HG03575 (cell line): ENCODE results near the gene PRKN.

ENCODE experiments used
- ATAC-seq: cut with Tn5 transposase; IDR thresholded peaks from one replicate; pipeline ENCODE4 v1.9.1; 2021; ENCODE audit not compliant: unreplicated experiment, insufficient number of reproducible peaks, low FRiP score; ENCODE audit errors: extremely low read depth

The PRKN gene

DNA sequence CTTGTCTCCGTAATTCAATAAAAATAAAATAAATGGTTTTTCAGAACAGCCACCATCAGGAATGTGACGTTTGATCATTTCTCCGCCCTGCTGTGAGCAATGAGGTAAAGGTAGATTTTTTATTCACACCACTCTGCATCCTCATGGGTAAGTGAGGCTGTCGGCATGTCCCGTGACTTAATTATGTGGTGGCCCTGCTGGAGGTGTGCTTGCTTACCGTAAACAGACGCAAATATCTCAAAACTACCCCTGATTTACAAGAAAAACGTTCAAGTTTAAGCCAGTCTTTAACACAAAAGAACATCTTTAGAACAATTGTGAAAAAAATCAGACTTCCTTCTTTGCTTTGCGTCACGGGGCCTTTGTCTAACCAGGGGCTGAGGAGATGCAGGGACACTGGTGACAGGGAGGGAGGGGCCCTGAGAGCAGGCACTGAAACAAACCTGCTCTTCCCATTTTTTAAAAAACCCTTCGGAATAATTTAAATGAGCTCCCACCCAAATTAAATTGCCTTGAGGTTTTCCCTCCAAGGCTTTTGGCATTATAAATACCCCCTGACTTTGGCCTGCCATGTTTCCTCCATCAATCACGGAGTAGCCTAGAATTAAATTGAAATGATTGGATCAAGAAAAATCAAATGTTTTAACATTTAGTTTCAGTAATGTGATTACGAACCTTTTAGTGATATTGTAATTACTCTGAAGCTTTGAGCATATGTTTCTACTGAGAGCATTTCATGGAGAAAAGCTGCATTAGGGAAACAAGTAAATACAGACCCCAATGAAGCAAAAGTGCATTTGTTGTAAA is 13.4 kb downstream of the PRKN start:
- ATAC-seq = no peak

GRCh38 chr6:162712694-162713093 is 14.9 kb downstream of the PRKN start:
- ATAC-seq = no peak

GRCh38 chr6:162711376-162711775 is 16.2 kb downstream of the PRKN start:
- ATAC-seq = no peak

GRCh38 chr6:162710936-162711335 is 16.6 kb downstream of the PRKN start:
- no peak for ATAC-seq

GRCh38 chr6:162710419-162710818 is 17.1 kb downstream of the PRKN start:
- no peak for ATAC-seq

DNA sequence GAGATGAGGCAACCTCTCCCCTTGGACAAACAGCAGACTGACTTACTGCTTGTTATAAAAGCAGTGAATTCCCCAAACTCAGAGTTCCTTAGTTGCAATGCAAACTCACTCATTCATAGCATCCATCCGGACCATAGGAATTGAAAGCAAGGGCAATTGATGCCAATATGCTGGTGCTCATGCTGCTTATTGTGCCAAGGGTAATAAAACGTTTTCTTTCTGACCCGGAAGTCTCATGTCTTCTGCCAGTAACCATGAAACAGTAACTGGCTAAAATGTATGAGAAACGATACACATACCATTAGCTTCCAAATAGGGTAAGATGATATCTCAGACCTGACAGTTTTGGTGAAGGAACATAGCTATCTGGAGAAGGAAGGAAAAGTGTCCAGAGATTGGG is 18.1 kb downstream of the PRKN start:
- ATAC-seq = no peak

GRCh38 chr6:162708971-162709370 is 18.6 kb downstream of the PRKN start:
- ATAC-seq = no peak

DNA sequence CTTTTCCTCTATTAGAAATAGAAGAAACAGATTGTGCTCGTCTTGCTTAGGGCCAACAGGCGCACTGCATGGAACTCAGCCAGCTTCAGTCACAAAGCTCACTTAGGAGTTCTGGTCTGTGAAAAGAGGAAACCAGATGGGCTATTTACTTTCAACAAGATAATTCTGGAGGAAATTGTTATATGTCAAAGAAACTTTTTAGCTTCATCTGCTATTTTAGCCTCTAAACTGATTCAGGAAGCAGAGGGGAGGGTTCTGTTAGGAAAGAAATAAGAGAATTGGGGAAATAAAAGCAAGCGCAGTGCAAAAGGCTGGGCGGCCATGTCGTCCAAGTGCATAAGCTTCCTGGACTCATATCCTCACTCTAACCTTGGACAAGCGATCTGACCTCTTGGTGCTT is 21.3 kb downstream of the PRKN start:
- ATAC-seq = no peak

DNA sequence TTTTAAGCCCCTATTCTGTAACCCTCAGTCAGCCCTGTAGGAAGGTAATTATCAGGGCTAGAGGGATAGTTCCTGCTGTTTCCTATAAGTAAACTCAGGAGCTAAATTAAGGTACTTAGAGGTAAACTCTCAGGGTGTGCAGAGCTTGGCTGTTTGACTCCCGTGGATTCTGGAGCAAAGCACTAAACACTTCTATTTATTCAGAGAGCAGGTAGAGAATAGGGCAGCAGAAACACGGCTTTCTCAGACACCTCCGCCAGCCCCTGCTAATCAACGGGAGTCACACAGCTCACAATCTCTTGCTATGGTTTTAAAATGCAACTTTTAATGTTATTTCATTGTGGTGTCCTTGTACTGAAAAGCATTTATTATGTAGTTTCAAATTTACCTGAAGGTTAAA is 21.8 kb downstream of the PRKN start:
- no peak for ATAC-seq

DNA sequence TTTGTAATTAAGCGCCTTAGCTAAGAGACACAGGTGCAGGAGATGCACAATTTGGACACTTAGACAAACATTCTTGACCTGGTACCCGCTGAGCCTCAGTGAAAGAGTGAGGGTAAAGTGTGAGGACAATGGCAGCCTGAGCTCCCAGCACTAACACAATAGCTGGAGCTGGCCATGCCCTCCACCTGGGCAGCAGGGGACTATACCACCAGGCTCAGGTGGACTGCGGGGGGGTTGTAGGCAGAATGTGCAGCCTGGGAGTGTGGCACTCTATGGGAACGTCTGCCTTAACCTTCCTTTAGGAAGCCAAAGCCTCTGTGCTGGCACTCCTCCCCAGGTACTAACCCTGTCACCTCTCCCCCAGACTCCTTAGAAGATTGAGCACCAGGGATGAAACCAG is 23.6 kb downstream of the PRKN start:
- no peak for ATAC-seq

GRCh38 chr6:162702446-162702845 is 25.1 kb downstream of the PRKN start:
- no peak for ATAC-seq

DNA sequence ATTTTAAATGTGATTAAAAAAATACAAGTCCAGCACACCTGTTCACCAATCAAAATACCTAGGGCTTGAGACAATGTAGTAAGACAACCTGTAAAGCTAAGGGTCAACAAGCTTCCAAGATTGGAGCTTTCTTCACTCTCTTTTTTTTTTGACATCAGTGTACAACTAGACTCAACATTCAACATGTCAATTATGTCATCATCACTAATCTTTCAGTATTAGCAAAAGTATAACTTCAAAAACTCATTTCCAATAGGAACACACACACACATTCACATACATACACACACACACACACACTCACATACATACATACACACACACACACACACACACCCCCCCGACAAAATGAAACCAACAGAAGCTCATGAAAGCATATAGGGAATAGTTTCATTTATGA is 26.0 kb downstream of the PRKN start:
- no peak for ATAC-seq

DNA sequence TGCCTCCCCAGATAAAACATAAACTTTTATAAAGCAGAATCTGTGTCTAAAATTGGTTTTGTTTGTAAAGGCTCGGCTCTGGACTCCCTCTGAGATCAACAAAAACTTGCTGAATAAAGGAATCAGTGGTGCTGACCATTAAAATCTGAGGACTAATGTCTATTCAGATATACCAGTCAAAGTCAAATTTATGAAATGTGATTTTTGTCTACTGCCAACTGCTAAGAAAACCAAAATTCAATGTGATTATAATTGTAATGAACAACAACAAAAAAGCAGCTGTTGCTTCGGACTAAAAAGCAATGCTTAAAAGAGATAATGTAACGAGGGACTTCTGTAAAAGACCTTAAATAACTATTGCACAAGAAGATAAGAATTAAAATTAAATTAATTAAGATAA is 26.6 kb downstream of the PRKN start:
- no peak for ATAC-seq

DNA sequence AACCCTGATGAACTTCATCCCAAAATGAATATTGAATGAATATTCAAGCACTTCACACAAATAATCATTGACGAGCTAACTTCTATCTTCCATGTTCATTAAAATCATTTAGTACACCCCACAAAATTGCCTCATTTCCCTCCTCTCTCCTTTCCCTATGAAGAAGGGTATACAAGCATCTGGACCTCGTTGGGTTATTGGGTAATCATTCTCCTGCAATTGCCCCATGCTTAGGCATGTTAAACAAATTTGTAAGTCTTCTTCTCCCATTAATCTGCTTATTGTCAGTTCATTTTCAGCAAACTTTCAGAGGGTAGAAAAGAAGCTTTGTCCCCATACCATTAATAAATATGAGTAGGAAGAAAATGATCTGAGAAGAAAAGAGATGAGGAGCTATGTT is 27.6 kb downstream of the PRKN start:
- no peak for ATAC-seq

- no peak for ATAC-seq
These were observed 29.1 kb downstream of the PRKN start for GRCh38 chr6:162698440-162698839.

DNA sequence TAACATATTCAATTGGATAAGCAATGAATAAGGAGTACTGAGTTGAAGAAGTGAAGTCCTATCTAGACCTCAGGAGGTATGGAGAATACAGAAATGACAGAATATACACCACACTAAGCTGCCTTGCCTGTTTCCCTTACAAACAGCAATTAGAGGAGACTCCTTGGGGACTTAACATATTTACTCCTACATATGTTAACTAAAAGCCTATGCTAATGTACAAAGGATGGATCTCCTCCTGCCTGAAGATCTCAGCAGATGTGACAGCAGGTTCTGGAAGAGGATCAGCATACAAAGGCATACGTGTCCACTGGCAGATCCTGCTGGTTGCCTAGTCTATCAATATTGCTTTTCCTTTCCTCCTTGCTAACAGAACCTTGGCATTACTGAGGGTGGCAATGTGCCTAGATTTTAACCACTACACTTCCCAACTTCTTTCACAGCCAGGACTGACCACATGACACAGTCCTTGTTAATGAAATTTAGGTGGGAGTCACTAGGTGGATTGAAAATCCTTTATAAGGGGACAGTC is 29.6 kb downstream of the PRKN start:
- no peak for ATAC-seq

GRCh38 chr6:162690158-162690557 is 37.4 kb downstream of the PRKN start:
- ATAC-seq = no peak

DNA sequence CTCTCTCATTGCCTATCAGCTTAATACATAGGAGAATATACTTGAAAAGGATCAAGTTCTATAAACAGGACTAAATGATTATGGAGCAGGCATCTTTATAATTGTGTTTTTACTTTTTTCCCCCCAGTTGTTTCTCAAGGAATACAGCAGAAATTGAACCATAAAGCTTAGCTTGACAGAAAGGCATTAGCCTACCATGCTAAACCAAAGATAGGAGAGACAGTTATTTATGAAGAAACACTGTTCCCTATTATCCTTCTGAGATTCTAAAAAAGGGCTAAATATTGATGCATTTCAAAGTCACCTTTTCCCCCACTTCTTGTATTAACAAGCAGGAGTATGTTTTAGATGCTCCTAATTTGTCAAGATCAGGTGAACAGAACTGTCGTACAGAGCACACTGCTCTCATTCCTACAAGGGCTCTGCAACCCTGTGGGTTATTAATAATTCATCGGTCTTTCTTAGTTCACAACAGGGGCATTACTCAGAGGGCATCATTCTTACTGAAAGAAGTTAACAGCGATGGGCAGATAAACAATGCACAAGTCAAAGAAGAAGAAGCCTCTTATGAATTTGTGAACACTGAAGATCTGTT is 38.7 kb downstream of the PRKN start:
- no peak for ATAC-seq

GRCh38 chr6:162685586-162685985 is 42.0 kb downstream of the PRKN start:
- no peak for ATAC-seq

DNA sequence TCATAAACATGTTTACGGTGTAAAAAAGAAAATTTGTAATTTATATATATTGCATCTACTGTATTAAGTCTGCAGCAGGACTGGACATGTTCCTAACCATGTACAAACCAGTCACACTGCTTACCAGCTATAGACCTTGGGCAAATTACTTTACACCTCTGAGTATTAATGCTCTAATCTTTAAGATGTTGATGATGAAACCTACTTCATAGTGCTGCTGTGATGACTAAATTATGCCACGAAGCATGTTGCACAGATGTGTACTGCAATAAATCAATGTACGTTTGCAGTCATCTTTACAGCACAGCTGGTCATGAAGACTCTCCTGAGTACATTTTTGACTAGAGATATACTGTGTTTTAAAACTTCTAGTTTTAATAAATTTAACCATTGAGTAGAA is 42.6 kb downstream of the PRKN start:
- ATAC-seq = no peak

DNA sequence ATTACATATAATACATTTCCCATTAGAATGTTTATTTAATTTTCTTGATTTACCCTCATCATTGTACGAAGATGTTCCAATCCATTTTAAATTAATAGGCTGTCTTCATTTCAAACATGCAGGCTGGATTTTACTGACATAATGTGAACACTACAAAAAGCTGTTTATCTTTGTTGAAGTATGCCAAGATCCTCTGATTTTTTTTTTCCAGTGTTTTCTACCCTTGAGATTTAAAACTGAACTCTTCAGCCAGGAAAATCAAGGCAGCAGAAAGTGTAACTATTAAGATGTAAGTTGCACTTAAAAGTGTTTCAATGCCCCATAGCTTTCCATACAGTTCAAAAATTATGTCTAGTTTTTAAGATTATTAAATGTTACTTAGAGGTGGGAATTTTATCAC is 43.5 kb downstream of the PRKN start:
- no peak for ATAC-seq
